KMS-11 (cell line): ENCODE measurements around the gene ACAN.

Experiments used
- H2AFZ ChIP-seq: fragments of 200-600 bp; sonication (generic); 2 replicates; pipeline ENCODE4 v1.6.1; 2016; ENCODE audit warnings: antibody characterized with exemption, mixed run types, low read depth
- H3K27ac ChIP-seq: fragments of 200-600 bp; sonication (generic); 2 replicates; pipeline ENCODE4 v1.6.1; 2016; ENCODE audit warnings: mild to moderate bottlenecking, mixed run types
- H3K27me3 ChIP-seq: fragments of 200-600 bp; sonication (generic); 2 replicates; pipeline ENCODE4 v1.6.1; 2017; ENCODE audit warnings: mild to moderate bottlenecking, low read depth, mixed run types, moderate library complexity; ENCODE audit not compliant: insufficient read depth
- H3K36me3 ChIP-seq: fragments of 200-600 bp; sonication (generic); 2 replicates; pipeline ENCODE4 v1.6.1; 2017; ENCODE audit warnings: mild to moderate bottlenecking, mixed run types; ENCODE audit not compliant: insufficient read depth
- H3K4me1 ChIP-seq: fragments of 200-600 bp; sonication (generic); 2 replicates; pipeline ENCODE4 v1.6.1; 2016; ENCODE audit warnings: mild to moderate bottlenecking, low read depth, mixed run types; ENCODE audit not compliant: poor library complexity, severe bottlenecking
- H3K4me2 ChIP-seq: fragments of 200-600 bp; sonication (generic); 2 replicates; pipeline ENCODE4 v1.7.0; 2016; ENCODE audit warnings: mild to moderate bottlenecking, mixed run types
- H3K4me3 ChIP-seq: fragments of 200-600 bp; sonication (generic); IDR thresholded peaks from 2 replicates; pipeline ENCODE4 v1.6.1; 2017; ENCODE audit warnings: low read depth, low read length, mixed read lengths; ENCODE audit not compliant: insufficient read depth
- H3K79me2 ChIP-seq: fragments of 200-600 bp; sonication (generic); 2 replicates; pipeline ENCODE4 v1.6.1; 2016; ENCODE audit warnings: low read depth, mixed run types; ENCODE audit not compliant: insufficient read depth
- H3K9ac ChIP-seq: fragments of 200-600 bp; sonication (generic); 2 replicates; pipeline ENCODE4 v1.6.1; 2016; ENCODE audit warnings: mild to moderate bottlenecking, mixed run types
- H4K20me1 ChIP-seq: fragments of 200-600 bp; sonication (generic); 2 replicates; pipeline ENCODE4 v1.6.1; 2016; ENCODE audit warnings: mild to moderate bottlenecking, mixed run types; ENCODE audit not compliant: insufficient read depth
- TF ChIP-seq, protein P1 (sequence below): fragments of 200-600 bp; sonication (generic); conservative IDR thresholded peaks from 2 replicates; pipeline ENCODE4 v1.6.1; 2017; ENCODE audit warnings: low read depth, mild to moderate bottlenecking, antibody characterized with exemption, low read length, moderate library complexity, mixed read lengths

Gene ACAN

DNA sequence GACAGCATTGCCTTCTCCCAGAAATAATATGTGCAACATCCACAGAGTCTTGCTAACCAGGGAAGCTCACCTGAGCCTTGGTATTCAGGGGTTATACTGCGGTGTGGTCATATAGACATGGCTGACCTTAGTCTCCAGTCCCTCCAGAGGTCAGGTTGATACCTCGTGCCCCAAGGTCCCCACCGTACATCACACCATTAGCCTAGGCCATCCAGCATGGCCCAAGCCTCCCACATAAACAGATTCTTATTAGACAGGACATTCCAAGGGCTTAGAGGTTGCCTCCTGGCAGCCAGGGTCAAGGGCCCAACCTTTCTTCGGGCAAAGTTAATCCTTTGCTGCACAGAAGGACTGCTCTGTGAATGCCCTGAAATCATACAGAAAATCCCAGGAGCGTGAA is 18.8 kb downstream of the ACAN start:
- TF ChIP-seq, protein P1, sequence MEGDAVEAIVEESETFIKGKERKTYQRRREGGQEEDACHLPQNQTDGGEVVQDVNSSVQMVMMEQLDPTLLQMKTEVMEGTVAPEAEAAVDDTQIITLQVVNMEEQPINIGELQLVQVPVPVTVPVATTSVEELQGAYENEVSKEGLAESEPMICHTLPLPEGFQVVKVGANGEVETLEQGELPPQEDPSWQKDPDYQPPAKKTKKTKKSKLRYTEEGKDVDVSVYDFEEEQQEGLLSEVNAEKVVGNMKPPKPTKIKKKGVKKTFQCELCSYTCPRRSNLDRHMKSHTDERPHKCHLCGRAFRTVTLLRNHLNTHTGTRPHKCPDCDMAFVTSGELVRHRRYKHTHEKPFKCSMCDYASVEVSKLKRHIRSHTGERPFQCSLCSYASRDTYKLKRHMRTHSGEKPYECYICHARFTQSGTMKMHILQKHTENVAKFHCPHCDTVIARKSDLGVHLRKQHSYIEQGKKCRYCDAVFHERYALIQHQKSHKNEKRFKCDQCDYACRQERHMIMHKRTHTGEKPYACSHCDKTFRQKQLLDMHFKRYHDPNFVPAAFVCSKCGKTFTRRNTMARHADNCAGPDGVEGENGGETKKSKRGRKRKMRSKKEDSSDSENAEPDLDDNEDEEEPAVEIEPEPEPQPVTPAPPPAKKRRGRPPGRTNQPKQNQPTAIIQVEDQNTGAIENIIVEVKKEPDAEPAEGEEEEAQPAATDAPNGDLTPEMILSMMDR: no peak
- H2AFZ ChIP-seq: no peak overlapping the region
- no peak overlapping the region for H3K4me3 ChIP-seq
- no peaks in the 10 kb centered on the region for H3K79me2 ChIP-seq
- no peaks in the 10 kb centered on the region for H3K36me3 ChIP-seq
- H3K4me2 ChIP-seq: no peak overlapping the region
- no peak overlapping the region for H3K27ac ChIP-seq
- H4K20me1 ChIP-seq: no peaks in the 10 kb centered on the region
- no peaks in the 10 kb centered on the region for H3K4me1 ChIP-seq
- H3K9ac ChIP-seq: no peak overlapping the region
- no peaks in the 10 kb centered on the region for H3K27me3 ChIP-seq

DNA sequence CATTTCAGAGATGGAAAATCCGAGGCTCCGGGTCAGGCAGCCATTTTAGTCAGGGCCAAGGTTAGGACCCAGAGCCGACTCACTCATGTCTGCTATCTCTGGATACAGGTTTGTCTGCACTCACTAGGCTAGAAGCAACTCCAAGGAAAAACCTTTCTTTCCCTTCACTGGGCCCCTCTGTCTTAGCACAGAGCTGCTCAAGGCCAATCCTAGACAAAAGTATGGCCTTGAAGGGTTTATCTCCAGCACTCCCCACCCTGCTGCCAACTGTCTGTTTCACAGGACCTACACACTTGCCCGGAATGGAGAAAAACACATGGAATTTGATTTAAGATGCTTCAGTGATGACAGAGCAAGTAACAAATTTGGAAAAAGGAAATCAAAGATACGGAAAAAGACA is 25.6 kb downstream of the ACAN start:
- Histone ChIP-seq H3K36me3 (no peaks in the 10 kb centered on the region), H3K79me2 (no peaks in the 10 kb centered on the region), H3K27me3 (no peaks in the 10 kb centered on the region), H4K20me1 (no peaks in the 10 kb centered on the region), H3K4me2 (no peak overlapping the region), H2AFZ (no peak overlapping the region), H3K9ac (no peak overlapping the region), H3K4me1 (no peaks in the 10 kb centered on the region), H3K27ac (no peak overlapping the region), H3K4me3 (no peak overlapping the region)
- TF ChIP-seq, protein P1: no peak

DNA sequence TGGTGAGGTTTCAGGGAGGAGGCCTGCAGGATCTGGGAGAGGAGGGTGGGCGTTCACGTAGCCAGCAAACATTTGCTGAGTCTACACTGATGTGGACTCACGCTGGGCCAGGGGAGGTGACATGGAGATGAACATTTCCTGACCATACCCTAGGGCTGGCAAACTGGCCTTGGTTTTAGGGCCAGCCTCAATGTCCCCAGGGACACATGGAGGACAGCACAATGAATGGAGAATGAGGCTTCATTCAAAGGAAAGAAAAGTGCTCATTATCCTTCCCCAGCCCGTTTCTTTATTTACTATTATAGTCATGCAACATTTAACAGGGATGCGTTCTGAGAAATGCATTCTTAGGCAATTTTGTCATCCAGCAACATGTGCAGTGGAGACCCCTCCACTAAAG is 26.8 kb downstream of the ACAN start:
- TF ChIP-seq, protein P1: no peak
- Histone ChIP-seq H3K4me1 (no peaks in the 10 kb centered on the region), H3K4me2 (no peak overlapping the region), H3K4me3 (no peak overlapping the region), H3K27ac (no peak overlapping the region), H2AFZ (no peak overlapping the region), H3K79me2 (no peaks in the 10 kb centered on the region), H3K27me3 (no peaks in the 10 kb centered on the region), H4K20me1 (no peaks in the 10 kb centered on the region), H3K36me3 (no peaks in the 10 kb centered on the region), H3K9ac (no peak overlapping the region)

DNA sequence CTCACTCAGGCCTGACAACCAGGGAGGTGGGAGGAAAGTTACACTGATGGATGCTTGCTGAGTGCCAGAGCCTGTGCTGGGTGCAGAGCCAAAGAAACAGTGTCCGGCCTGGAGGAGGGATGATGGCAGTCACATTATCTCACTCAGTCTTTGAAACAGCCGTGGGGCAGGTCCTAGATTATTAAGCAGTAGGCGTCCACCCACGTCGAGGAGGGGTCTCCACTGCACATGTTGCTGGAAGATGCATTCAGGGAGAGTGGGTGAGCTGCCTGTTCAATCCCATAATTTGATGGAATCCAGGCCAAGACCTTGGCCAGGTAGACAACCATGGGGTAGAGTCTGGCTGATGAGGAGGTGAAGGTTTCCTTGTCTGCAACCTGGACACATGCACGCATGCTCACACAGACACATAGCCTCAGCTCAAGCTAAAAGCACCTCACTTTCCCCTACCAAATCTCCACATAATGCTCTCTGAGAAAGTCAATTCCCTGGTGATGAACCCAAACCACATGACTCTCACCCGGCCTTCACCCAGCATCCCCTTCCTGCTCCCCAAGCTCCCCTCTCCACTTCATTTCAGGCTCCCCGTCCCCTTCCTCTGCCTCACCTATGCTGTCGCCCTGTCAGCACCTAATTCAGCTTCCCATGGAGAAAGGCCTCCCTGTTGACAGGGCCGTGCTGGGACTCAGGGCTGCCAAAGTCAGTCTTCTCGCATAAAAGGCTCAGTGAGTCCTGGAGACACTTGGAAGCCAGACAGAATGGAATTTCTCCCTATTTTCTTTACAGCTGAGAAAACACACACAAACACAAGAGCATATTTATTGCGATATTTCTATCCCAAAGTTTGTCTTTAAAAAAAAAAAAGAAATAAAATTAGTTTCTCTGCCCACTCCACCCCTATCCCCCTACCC is 29.8 kb downstream of the ACAN start:
- Histone ChIP-seq H3K27ac (no peak overlapping the region), H3K4me1 (no peaks in the 10 kb centered on the region), H3K79me2 (no peaks in the 10 kb centered on the region), H2AFZ (no peak overlapping the region), H3K9ac (no peak overlapping the region), H3K4me3 (no peak overlapping the region), H3K36me3 (no peaks in the 10 kb centered on the region), H3K4me2 (no peak overlapping the region), H3K27me3 (no peaks in the 10 kb centered on the region), H4K20me1 (no peaks in the 10 kb centered on the region)
- TF ChIP-seq, protein P1: no peak
